NCI-H187 treated with DMSO at 0.1 percent for 48 hours (cell line): Measurements from ENCODE around the gene CACNA1C.

Experiments used
- DNase-seq: peaks from one replicate; lab custom pipeline; 2025; lab: John Stamatoyannopoulos, UW

CACNA1C gene

GRCh38 chr12:2323532-2324255 is 270.9 kb downstream of the CACNA1C start:
- DNase-seq: no peak

- DNase-seq: peak; percentile 90
These were observed 271.6 kb downstream of the CACNA1C start for GRCh38 chr12:2324387-2324786.

DNA sequence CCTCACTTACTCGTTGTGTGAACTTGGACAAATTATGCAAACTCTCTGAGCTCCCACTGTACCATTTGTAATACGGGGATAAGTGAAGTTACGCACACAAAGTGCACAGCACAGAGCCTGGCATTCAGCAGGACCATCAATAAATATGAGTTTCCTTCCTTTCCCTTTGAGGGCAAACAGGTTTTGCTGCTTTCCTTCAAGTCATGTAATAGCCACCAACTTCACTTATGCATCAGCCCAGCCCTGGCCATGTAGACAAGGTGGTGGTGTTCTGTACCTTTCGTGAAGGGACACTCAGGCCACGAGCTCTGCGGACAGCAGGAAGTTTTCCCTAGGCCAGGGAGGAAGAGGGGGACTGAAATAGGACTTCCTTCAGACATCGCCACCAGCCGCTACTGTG is 272.7 kb downstream of the CACNA1C start:
- DNase-seq: no peak

DNA sequence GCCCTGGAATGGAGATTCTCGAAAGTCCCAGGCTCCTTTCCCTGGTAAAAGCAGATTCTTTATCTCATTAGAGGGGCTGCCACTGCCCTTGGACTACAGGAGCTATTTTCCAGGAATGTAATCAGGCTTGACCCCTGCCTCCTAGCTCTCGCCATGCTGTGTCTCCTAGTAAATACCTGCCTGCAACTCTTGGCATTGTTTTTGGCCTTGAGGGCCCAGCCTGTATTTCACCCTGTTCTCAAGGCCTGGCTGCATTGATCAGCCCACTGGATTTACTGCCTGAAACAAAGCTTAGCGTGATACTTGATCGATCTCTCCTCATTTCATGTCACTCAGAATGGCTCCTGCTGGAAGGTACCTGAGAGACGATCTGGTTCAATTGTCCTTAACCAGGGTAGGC is 273.7 kb downstream of the CACNA1C start:
- DNase-seq: no peak

DNA sequence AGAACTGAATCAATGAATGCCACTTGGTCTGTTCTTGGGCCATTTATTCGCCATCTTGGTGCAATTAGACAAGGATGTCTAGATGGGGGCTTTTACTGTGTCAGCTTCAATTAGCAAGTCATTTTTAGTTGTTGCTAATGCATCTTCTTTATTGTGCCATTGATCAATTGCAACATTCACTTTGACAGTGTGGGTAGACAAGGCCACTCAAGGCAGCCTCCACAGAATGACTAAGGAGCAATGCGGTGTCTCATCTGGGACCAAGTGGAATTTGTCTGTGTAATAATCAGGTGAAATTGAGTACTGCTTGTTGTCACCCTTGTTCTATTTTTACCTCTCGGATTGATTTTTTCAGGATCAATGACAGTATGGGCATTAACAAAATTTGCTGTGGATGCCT is 275.9 kb downstream of the CACNA1C start:
- no peak for DNase-seq

- no peak for DNase-seq
These were observed 276.9 kb downstream of the CACNA1C start for GRCh38 chr12:2329661-2330210.

- no peak for DNase-seq
These were observed 279.4 kb downstream of the CACNA1C start for GRCh38 chr12:2332236-2332635.

GRCh38 chr12:2332947-2333346 is 280.2 kb downstream of the CACNA1C start:
- no peak for DNase-seq

DNA sequence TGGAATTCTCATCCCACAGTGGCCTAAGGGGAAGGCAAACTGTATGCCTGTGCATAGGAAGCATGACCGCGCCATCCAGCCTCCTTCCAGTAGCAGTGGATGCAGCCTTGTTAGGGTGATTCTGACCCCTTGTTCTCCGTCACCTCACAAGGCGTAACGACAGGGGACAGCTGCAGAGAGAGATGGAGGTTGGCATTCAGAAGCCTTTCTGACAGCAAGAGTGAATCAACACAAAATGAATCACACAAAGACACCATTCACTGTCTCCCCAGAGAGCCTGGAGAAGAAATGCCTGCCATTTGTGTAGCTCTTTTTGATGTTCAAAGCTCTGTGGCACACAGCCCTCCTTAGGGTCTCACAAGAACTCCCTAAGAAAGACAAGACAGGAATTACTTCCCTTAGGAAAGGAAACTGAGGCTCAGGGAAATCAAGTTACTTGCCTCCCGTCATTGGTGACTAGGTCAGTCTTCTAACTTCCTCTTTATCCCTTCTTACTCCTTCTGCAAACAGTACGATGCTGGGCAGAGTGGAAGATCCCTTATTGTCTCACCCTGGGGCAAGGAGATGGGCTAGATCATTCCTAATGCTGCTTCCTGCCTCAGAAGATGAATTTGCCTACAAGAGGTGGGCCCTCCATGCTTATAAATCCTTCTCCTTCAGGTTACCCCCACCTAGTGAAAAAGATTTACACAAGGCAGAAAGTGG is 280.9 kb downstream of the CACNA1C start:
- DNase-seq: no peak

DNA sequence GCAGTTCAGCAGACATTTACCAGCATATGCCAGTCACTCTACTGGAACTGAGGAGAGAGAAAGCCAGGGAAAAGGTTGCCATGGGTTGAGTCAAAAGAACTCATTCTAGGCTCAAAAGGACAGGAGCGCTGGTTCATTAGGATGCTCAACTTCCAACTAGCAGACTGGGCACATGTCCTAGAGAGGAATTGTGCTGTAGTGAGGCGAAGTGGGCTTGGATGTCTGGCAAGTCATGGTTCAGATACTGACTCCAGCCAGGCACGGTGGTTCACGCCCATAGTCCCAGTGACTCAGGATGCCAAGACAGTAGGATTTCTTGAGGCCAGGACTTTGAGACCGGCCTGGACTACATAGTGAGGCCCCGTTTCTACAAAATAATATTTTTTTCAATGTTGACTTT is 281.5 kb downstream of the CACNA1C start:
- DNase-seq: no peak

GRCh38 chr12:2334689-2335088 is 281.9 kb downstream of the CACNA1C start:
- DNase-seq: no peak

DNA sequence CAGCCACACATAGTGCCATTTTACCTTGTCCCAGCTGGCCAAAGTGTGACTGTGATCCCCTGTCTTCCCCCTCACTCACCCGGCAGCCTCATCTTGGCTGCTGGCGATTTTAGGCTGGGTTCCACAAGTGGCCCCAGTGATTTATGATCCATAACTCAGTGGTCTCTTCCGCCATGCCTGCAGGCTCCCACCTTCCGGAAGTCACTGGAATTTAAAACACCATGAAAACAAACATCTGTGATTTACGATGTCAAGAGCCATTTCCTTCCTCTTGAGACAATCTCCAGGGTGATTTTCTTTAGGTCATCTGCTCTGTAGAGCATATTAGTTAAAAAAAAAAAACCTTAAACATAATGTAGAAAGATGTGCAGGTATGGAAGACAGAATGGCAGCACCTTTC is 282.3 kb downstream of the CACNA1C start:
- no peak for DNase-seq

DNA sequence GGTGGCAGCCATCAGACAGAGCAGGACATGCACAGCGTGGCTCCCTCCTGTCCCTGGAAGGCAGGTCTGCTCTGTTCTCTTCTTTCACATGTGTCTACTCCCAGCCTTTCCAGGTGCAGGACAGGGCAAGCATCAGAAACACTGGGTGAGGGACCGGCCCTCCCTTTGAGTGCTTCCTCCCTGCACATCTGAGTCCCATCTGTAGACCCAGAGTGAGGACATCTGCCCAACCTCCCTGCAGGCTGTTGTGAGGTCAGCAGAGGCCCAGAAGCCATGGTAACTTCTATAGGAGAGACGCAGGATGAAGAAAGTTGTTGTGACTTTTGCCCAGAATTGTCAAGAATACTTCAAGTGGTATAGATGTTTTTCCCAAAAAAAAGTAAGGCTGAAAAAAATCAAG is 282.7 kb downstream of the CACNA1C start:
- no peak for DNase-seq

DNA sequence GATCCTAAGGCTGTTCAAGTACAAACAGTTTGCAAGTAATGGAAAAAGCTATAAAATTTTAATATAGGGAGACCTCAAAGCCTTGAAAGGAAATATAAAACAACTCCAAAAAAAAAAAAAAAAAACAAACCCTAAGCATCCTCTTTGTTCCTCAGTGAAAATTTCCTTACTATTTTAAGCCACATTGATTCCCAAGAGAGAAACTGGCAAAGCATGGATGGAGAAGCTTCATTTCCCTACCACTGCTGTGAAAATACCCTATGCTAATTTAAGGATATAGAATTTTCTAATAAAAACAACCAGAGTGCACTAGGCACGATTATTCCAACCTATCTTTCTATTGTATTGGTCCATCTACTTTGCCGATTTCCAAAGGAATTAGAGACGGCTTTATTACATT is 283.1 kb downstream of the CACNA1C start:
- no peak for DNase-seq

DNA sequence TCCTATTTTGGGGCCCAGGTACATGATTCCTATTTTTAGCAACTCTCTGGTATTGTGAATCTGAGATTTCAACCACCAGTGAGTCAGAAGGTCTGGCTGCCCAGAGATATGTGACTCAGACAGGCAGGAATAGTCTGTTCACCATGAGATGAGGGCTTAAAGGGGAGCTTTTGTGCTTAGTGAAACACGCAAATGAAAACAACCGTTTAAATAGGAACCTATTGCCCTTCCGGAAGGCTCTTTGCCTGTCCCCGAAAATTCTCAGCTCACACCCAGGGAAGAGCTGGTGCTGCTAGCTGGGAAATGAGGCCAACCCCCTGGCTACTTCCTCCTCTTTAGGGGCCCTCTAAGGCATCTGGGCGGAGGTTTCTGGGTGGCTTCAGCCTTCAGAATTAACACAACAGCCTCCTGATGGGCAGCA is 283.6 kb downstream of the CACNA1C start:
- DNase-seq: no peak

DNA sequence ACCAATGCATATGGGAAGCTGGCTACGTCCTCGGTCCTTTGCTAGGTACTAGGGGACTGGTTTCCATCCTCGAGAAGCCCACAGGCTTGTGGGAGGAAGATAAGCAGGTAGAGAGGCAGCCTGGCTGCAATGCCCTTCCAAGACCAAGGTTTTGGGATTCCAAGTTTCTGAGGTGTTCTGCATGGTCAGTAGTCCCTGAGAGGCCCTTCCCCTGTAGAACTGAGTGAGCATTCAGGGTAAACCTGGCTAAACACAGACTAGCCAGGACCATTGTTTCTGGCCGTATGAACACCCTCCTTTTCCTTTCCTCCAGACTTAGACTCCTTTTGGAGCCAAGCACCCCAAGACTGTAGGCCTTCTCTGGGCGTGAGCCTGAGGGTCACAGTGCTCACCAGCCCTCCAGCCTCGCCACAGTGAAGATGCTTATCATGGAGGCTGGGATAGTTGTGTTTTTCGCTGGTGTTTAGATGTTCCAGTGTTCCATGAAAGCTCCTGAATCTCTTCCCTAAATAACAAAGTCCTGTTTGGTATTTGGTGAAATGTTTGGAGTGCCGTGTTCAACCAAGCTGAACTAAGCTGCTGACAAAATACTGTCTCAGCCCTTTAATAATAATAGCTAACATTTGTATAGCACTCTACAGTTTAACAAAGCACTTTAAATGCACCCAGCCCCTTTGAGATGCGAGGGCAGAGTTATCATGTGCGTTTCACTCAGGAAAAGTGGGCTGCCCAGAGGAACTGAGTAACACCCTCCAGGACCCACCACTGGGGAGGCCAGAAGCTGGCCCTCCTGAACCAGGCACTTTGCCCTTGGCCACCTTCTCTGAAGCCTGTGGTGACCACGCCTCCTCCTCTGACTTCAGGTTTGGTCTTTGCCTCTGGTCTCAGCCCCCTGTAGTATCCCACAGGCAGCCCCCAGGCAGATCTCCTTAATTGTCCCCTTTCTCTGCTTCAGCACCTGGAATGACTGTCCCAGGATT is 284.5 kb downstream of the CACNA1C start:
- DNase-seq: no peak

DNA sequence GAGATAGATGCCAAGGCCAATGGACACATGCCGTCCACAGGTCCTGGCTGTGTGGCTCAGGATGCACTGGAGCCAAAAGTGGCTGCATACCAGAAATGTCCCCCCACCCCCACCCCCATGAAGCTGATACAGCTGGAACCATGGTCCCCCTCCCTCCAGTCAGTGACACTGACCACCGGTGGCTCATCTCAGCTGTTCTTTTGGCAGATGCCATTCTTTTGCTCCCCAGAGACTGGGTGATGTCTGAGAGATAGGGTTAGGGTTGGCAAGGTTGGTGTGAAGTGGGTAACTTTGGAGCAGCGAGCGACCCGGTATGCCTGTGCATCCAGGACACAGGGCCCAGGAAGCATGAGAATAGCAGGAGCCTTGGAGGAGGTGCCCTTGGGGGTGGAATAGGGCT is 285.6 kb downstream of the CACNA1C start:
- no peak for DNase-seq

GRCh38 chr12:2338991-2339431 is 286.2 kb downstream of the CACNA1C start:
- no peak for DNase-seq

DNA sequence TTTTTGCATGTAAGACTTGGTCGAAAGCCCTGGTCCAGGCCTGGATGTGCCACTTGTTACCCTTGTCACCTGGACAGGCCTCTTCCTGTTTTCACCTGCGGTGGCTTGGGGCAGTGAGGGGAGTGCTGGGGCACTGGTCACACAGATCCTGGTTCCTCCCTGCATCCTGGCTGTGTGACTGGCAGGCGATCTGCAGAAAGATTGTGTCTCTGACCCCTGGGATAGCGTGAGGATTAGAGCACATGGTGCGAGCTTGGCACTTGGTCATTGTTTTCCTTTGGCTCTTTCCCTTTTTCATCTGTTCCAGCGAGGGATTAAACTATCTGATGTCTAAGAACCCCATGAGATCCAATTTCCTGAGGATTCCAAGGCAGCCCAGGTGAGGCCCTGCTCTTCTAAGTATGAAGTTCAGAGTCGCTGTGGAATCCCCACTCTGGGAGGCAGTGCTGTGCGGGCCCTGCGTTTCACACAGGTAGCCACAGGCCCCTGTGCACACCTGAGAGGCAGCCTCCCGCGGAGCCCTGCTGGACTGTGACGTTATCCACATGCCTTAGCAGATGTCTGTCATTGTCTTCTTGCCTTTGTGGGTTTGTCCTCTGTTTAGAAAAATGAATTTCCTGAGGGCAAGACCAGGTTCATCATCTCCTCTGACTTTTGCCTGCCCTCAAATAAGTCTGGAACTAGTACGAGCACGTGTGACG is 288.4 kb downstream of the CACNA1C start:
- DNase-seq: no peak

- no peak for DNase-seq
These were observed 289.1 kb downstream of the CACNA1C start for GRCh38 chr12:2341871-2342270.

- no peak for DNase-seq
These were observed 290.9 kb downstream of the CACNA1C start for GRCh38 chr12:2343681-2344080.

- DNase-seq: no peak
These were observed 291.7 kb downstream of the CACNA1C start for GRCh38 chr12:2344476-2344875.
